ENCODE data around the gene ELOA2.

DNA sequence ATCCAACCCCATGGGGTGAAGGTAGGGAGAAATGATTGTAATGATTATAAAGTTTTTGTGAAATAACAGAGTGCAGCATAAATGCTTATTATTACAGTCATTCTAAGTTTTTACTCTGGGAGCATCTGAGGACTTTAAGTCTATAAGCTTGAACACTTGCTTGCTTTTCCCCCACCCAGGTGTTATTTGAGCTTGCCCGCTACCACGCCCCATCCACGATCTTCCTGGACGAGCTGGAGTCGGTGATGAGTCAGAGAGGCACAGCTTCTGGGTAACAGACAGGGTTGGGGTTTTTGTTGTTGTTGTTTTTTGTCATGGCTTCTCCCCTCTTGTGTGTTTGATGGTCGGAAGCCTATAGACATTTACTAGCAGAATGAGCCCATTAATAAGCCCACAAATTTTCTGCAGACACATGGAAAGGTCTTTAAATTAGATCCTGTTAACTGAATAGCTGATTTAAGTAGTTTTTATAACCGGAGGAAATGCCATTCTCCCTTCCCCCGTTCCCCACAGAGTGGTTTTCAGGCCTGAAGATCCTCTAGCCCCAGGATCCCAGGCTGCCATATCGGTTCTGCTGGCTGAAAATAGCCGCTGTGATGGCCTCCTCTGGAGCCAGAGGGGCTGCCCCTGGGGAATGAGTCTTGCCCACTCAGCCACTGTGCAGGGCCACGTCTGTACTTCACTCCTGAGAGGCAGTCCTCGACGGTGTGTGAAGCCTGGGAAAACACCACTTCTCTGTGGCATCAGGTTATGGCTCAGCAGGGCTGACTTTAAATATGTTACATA, 39.9 kb upstream of the ELOA2 start:
- TF ChIP-seq, protein P1, sequence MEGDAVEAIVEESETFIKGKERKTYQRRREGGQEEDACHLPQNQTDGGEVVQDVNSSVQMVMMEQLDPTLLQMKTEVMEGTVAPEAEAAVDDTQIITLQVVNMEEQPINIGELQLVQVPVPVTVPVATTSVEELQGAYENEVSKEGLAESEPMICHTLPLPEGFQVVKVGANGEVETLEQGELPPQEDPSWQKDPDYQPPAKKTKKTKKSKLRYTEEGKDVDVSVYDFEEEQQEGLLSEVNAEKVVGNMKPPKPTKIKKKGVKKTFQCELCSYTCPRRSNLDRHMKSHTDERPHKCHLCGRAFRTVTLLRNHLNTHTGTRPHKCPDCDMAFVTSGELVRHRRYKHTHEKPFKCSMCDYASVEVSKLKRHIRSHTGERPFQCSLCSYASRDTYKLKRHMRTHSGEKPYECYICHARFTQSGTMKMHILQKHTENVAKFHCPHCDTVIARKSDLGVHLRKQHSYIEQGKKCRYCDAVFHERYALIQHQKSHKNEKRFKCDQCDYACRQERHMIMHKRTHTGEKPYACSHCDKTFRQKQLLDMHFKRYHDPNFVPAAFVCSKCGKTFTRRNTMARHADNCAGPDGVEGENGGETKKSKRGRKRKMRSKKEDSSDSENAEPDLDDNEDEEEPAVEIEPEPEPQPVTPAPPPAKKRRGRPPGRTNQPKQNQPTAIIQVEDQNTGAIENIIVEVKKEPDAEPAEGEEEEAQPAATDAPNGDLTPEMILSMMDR (conservative IDR thresholded peaks at IDR 0.05; ENCODE audit: low read length), result no peak
- TF ChIP-seq EZH2phosphoT487 (IDR thresholded peaks at IDR 0.05; ENCODE audit: borderline replicate concordance, low read depth, low read length), result no peak
